ENCODE data around the gene DLK1.

DNA sequence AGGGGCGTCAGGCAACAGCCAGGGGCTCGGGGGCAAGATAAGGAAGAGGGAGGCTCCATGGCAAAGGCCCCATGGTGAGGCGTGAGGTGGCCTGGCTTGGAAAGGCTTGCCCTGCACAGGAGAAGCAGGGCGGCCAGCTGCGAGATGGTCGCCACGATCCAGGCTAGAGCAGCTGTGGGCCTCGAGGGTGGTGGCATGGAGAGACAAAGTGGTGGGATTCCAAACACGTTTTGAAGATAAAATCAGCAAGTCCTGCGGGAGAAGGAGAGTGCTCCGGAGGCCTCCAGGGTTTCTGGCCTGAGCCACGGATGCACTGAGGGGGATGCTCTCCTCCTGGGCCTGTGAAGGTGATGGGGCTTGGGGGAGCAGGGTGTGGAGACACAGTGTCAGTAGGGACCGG lies 20.5 kb upstream of the DLK1 start:
- TF ChIP-seq, protein P1, sequence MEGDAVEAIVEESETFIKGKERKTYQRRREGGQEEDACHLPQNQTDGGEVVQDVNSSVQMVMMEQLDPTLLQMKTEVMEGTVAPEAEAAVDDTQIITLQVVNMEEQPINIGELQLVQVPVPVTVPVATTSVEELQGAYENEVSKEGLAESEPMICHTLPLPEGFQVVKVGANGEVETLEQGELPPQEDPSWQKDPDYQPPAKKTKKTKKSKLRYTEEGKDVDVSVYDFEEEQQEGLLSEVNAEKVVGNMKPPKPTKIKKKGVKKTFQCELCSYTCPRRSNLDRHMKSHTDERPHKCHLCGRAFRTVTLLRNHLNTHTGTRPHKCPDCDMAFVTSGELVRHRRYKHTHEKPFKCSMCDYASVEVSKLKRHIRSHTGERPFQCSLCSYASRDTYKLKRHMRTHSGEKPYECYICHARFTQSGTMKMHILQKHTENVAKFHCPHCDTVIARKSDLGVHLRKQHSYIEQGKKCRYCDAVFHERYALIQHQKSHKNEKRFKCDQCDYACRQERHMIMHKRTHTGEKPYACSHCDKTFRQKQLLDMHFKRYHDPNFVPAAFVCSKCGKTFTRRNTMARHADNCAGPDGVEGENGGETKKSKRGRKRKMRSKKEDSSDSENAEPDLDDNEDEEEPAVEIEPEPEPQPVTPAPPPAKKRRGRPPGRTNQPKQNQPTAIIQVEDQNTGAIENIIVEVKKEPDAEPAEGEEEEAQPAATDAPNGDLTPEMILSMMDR (IDR thresholded peaks at IDR 0.05): no peak
- TF ChIP-seq POLR2A (IDR thresholded peaks at IDR 0.05) (no peak), POLR2AphosphoS5 (IDR thresholded peaks at IDR 0.05; ENCODE audit: insufficient read depth in 1 of 2, low read depth in 1 of 2) (no peak)

Data from vagina (tissue), 2 donors.